GM12864 (cell line): Measurements from ENCODE around the gene SYNJ2.

Source experiments
- DNase-seq: peaks from one replicate; pipeline ENCODE4 v3.0.0-alpha.2; 2011; ENCODE audit warnings: low read depth
- H3K4me3 ChIP-seq: 2 replicates; pipeline ENCODE4 v1.5.1; 2011; ENCODE audit warnings: mild to moderate bottlenecking, low read depth, low read length, control low read depth
- TF ChIP-seq, protein P1 (sequence below): IDR thresholded peaks from 2 replicates; pipeline ENCODE4 v1.5.1; 2011; ENCODE audit warnings: low read depth, mild to moderate bottlenecking, moderate library complexity, low read length, control low read depth, inconsistent platforms; ENCODE audit errors: missing control alignments

Gene SYNJ2

DNA sequence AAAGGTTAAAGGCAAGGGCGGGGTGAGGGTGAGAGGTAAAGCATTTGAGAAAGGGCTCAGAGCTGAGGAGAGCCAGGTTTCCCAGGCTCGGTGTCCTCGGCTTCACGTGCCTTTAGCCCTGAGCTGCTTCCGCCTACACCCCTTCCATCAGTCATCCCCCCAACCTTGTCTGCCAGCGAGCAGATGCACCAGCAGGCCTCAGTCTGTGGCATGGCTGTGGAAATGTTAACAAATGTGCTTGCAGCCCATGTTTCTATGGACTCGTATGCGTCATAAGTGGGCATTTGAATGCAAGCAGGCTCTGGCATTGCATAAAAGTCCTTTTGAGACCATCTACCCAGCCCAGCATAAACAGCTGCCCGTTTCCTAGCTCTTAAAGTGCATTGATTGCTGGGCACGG, 88.8 kb downstream of the SYNJ2 start:
- DNase-seq = no peak
- no peak overlapping the region for H3K4me3 ChIP-seq
- TF ChIP-seq, protein P1, sequence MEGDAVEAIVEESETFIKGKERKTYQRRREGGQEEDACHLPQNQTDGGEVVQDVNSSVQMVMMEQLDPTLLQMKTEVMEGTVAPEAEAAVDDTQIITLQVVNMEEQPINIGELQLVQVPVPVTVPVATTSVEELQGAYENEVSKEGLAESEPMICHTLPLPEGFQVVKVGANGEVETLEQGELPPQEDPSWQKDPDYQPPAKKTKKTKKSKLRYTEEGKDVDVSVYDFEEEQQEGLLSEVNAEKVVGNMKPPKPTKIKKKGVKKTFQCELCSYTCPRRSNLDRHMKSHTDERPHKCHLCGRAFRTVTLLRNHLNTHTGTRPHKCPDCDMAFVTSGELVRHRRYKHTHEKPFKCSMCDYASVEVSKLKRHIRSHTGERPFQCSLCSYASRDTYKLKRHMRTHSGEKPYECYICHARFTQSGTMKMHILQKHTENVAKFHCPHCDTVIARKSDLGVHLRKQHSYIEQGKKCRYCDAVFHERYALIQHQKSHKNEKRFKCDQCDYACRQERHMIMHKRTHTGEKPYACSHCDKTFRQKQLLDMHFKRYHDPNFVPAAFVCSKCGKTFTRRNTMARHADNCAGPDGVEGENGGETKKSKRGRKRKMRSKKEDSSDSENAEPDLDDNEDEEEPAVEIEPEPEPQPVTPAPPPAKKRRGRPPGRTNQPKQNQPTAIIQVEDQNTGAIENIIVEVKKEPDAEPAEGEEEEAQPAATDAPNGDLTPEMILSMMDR = no peak

DNA sequence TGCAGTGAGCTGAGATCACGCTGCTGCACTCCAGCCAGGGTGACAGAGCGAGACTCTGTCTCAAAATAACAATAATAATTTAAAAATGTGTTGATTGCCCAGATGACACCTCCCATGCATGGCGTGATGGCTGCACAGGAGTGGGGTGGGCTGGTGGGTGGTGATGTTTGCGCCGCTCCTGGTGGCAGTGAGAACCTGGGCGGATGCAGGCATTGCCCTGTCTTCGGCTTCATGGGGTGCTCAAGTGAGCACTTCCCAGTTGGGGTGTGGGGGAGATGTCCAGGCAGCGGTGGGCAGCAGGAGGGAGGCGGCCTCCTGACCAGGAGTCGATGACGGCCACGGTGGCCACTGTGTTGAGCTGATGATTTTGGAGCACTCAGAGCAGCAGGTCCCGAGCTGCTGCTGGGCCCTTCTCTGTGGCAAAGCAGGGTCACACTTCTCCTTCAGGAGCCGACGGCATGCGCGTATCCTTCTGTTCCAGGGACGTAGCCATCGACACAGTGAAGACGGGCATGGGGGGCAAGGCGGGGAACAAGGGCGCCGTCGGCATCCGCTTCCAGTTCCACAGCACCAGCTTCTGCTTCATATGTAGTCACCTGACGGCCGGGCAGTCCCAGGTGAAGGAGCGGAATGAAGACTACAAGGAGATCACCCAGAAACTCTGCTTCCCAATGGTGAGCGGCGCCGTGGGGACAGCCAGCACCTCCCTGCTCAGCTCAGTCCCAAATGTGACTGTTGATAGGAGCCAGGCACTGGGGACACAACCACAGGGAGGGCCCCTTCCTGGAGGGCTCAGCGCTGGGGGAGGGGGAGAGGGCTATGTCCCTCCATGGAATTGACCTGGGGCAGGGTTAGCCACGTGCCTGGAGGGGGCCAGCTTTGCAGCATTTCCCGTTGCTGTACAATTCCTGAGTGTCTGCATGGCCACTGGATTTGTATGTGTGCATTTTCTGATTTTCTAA, 89.7 kb downstream of the SYNJ2 start:
- TF ChIP-seq, protein P1 = no peak
- no peak for DNase-seq

DNA sequence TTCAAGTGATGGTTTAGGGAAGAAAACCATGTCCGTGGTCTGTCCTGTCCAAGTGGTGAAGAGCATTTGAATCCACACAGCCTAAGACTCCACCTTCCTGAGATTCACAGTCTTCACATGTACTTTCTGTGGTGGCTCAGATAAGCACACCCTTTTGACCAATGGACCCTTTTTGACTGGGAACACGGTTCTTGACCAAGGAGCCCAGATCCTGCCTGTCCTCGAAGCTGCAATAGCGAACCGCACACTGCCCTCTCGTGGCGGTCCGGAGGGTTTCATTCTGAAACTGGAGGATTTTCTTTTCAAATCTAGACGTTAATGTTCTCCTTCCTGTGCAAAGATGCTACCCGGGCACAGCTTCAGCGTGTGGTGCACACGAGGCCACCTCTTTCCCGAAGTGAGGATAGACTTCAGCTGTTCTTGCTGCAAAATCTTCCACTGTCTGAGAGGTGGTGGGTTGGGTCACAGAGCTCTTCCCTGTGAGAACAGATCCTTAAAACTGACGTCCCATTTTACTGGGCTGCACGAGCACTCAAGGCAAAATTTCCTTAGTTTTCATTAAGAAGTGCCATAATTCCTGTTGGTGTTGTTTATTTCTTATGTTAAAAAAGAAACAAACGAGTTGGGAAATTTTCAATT, 90.5 kb downstream of the SYNJ2 start:
- TF ChIP-seq, protein P1 = peak; percentile 89
- DNase-seq = no peak
- H3K4me3 ChIP-seq = no peak overlapping the region

More for the DNA sequence above, 89.7 kb downstream of the SYNJ2 start:
- no peak overlapping the region for H3K4me3 ChIP-seq

DNA sequence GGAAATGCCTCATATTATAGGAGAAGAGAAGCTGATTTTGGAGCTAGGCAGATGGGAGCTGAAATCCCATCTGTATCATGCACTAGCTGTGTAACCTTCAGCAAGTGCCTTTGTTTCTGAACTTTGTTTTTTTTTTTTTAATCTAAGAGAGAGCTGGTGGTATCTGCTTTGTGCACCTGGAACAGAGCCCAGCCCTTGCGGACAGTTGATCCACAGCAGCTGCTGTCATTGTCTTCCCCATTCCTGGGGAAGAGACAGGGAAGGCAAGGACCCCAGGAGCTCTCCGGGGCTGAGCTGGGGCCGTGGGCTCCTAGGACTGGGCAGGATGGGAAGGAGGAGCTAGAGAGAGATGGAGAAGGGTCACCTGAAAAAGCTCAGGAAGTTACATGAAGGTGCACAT, 92.1 kb downstream of the SYNJ2 start:
- H3K4me3 ChIP-seq = no peak overlapping the region
- DNase-seq = no peak
- TF ChIP-seq, protein P1 = no peak

DNA sequence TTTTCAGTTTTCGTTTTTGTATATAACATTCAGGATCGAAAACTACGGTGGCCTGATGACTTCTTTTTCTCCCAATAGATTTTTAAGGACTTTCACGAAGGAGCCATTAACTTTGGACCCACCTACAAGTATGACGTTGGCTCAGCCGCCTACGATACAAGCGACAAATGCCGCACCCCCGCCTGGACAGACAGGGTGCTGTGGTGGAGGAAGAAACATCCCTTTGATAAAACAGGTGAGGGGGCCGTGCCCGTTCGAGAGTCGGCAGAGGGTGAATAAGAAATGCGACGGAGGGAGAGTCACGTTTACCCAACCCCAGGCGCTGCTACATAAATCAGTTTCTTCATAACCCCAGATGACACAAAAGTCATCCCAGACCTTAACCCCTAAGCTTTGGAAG, 94.9 kb downstream of the SYNJ2 start:
- no peak overlapping the region for H3K4me3 ChIP-seq
- TF ChIP-seq, protein P1 = no peak
- DNase-seq = no peak

DNA sequence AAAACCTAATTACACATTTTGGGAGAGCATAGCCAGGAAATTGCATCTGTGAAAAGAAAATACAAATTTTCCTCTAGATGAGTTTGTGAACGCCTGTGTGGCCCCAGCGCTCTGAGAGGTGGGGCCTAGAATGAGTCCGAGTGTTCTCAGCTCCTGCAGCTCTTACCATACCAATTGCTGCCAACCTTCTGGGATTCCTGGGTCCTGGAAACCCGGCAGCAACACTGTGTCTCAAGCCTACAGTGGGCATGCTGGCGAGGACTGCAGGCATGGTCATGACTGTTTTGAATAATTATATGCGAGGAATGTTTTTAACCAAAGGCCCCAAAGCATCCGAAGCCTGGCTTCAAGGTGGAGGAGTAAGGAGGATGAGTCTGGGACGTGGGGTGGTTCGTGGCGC, 96.0 kb downstream of the SYNJ2 start:
- TF ChIP-seq, protein P1 = no peak
- no peak for DNase-seq
- no peak overlapping the region for H3K4me3 ChIP-seq

DNA sequence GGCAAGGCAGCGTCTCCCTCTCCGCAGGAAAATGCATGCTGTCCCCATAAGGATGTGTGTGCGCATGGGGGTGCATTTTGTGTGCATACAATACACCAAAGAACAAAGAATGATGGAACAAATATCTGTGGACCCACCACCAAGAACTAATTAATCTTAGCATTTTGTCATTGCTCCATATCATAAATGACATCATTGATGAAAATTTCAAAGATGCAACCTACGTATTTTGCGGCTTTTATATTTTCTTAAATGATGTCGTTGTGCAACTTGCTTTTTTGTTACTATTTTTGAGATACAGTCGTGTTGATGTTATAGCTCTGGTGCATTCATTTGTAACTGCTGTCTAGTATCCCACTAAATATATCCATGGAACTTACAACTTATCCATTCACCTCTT, 96.7 kb downstream of the SYNJ2 start:
- TF ChIP-seq, protein P1 = no peak
- DNase-seq = no peak
- no peak overlapping the region for H3K4me3 ChIP-seq
